A549 (cell line): Measurements from ENCODE around the gene MGRN1. TPM values are rescaled to one million over a fixed set of nuclear protein-coding genes. Genes with fewer than 3 reads are reported as not detected.
A peak's percentile ranks its signal among the peaks of the same experiment; 100 is the strongest.

Experiments used
- ATAC-seq, 2 experiments: fragments of 200-7000 bp in 1 of 2; fragments of >200 bp in 1 of 2; cut with Nextera tagmentation in 1 of 2; cut with Tn5 transposase in 1 of 2; 3 replicates each; pipeline versions ENCODE4 v1.8.0 to v1.9.1; 2018 to 2020; ENCODE audit warnings: mild to moderate bottlenecking in 1 of 2, moderate library complexity in 1 of 2
- CTCF ChIA-PET: fragments of 300-600 bp; sonication (Branson Sonifier 250); formaldehyde crosslinking; extraction: SDS; loops from one replicate; lab custom pipeline; 2021; ENCODE audit warnings: antibody characterized with exemption, inconsistent platforms; lab: Yijun Ruan, JAX
- POLR2A ChIA-PET: fragments of 350-600 bp; formaldehyde crosslinking; extraction: SDS; loops from one replicate; lab custom pipeline; 2021; ENCODE audit warnings: antibody characterized with exemption, inconsistent platforms; lab: Yijun Ruan, JAX
- DNase-seq, 2 experiments: peaks; one replicate each; pipeline versions ENCODE4 v3.0.0 to v3.0.0-alpha.2; 2011 to 2016; ENCODE audit warnings: low read depth in 1 of 2, low spot score in 1 of 2
- FAIRE-seq: peaks from 2 replicates; lab custom pipeline; 2011; peaks lifted over from hg19 to GRCh38; lab: Jason Lieb, UNC
- H3K27ac ChIP-seq, 2 experiments: fragments of >200 bp; sonication (Bioruptor Twin); formaldehyde crosslinking; 3 replicates each; pipeline ENCODE4 v1.5.1; 2016 to 2017
- H3K4me1 ChIP-seq: fragments of >200 bp; sonication (Bioruptor Twin); formaldehyde crosslinking; 3 replicates; pipeline ENCODE4 v1.6.1; 2016
- H3K4me2 ChIP-seq: fragments of >200 bp; sonication (Bioruptor Twin); formaldehyde crosslinking; 3 replicates; pipeline ENCODE4 v1.6.1; 2016
- H3K4me3 ChIP-seq: fragments of >200 bp; sonication (Bioruptor Twin); formaldehyde crosslinking; 3 replicates; pipeline ENCODE4 v1.5.1; 2016
- H3K9me3 ChIP-seq: fragments of >200 bp; sonication (Bioruptor Twin); formaldehyde crosslinking; 3 replicates; pipeline ENCODE4 v1.6.1; 2016
- CEBPB ChIP-seq, 2 experiments: fragments of >200 bp in 1 of 2; sonication (Bioruptor Twin) in 1 of 2; formaldehyde crosslinking in 1 of 2; IDR thresholded peaks; 2 replicates each; pipeline ENCODE4 v1.6.1; 2012 to 2016
- CHD2 ChIP-seq: fragments of 150-350 bp; IDR thresholded peaks from 2 replicates; pipeline ENCODE4 v1.6.1; 2014; ENCODE audit warnings: low read length; ENCODE audit not compliant: partially characterized antibody
- CTCF ChIP-seq: fragments of >200 bp; sonication (Bioruptor Twin); formaldehyde crosslinking; IDR thresholded peaks from 3 replicates; pipeline ENCODE4 v1.5.1; 2016
- EHF ChIP-seq: fragments of 250-450 bp; sonication (Bioruptor Pico); IDR thresholded peaks from 2 replicates; pipeline ENCODE4 v1.5.0; 2020; ENCODE audit warnings: mild to moderate bottlenecking
- ESRRA ChIP-seq: fragments of 150-350 bp; IDR thresholded peaks from 2 replicates; pipeline ENCODE4 v1.6.1; 2014; ENCODE audit warnings: mild to moderate bottlenecking, low read length, borderline replicate concordance
- FOSL2 ChIP-seq, 2 experiments: fragments of 450-650 bp in 1 of 2; fragments of >200 bp in 1 of 2; sonication (Bioruptor Twin) in 1 of 2; formaldehyde crosslinking; IDR thresholded peaks; 2 replicates each; pipeline versions ENCODE4 v1.5.0 to v1.6.1; 2016 to 2020; ENCODE audit warnings: mild to moderate bottlenecking in 1 of 2, moderate library complexity in 1 of 2
- FOXS1 ChIP-seq: fragments of 250-450 bp; sonication (Bioruptor Pico); IDR thresholded peaks from 2 replicates; pipeline ENCODE4 v1.5.0; 2020; ENCODE audit warnings: mild to moderate bottlenecking, moderate library complexity
- HEYL ChIP-seq: fragments of 250-450 bp; sonication (Bioruptor Pico); IDR thresholded peaks from 2 replicates; pipeline ENCODE4 v1.8.0; 2021; ENCODE audit warnings: mild to moderate bottlenecking, moderate library complexity
- HOXB5 ChIP-seq: fragments of 250-450 bp; sonication (Bioruptor Pico); IDR thresholded peaks from 2 replicates; pipeline ENCODE4 v1.5.0; 2020; ENCODE audit warnings: mild to moderate bottlenecking, moderate library complexity
- JUN ChIP-seq, 2 experiments: fragments of >200 bp; sonication (Bioruptor Twin); formaldehyde crosslinking; IDR thresholded peaks; 2 replicates in 1 of 2; 3 replicates in 1 of 2; pipeline ENCODE4 v1.6.1; 2016 to 2017
- MAX ChIP-seq: IDR thresholded peaks from 2 replicates; pipeline ENCODE4 v1.6.1; 2012
- POLR2A ChIP-seq: IDR thresholded peaks from 2 replicates; pipeline ENCODE4 v1.6.1; 2012; ENCODE audit warnings: mild to moderate bottlenecking, low read length
- RAD21 ChIP-seq, 2 experiments: fragments of >200 bp in 1 of 2; sonication (Bioruptor Twin) in 1 of 2; formaldehyde crosslinking in 1 of 2; IDR thresholded peaks in 1 of 2; conservative IDR thresholded peaks in 1 of 2; 2 replicates in 1 of 2; 3 replicates in 1 of 2; pipeline ENCODE4 v1.6.1; 2012 to 2018; ENCODE audit warnings: inconsistent platforms in 1 of 2
- RCOR1 ChIP-seq: fragments of 150-350 bp; IDR thresholded peaks from 2 replicates; pipeline ENCODE4 v1.6.1; 2014; ENCODE audit warnings: antibody characterized with exemption, low read length, low read depth
- REST ChIP-seq: fragments of 200-600 bp; sonication (generic); IDR thresholded peaks from 2 replicates; pipeline ENCODE4 v1.6.1; 2016; ENCODE audit warnings: antibody characterized with exemption, mild to moderate bottlenecking, moderate library complexity
- RFX5 ChIP-seq: fragments of 450-650 bp; IDR thresholded peaks from 2 replicates; pipeline ENCODE4 v1.7.1; 2014; ENCODE audit warnings: antibody characterized with exemption, mild to moderate bottlenecking, moderate library complexity
- ZFP36 ChIP-seq: fragments of 450-650 bp; IDR thresholded peaks from 2 replicates; pipeline ENCODE4 v1.6.1; 2014; ENCODE audit warnings: borderline replicate concordance; ENCODE audit not compliant: partially characterized antibody
- WGBS: methylation state at CpG from one replicate; pipeline ENCODE4 v1.1.6; 2017; ENCODE audit errors: missing lambda C conversion rate; 5-methylcytosine and 5-hydroxymethylcytosine counted together
- polyA plus RNA-seq, 4 experiments: library from polyadenylated mRNA; depleted of rRNA in 3 of 4; stranded (reverse); fragments of >200 nt; fragmentation: RNase III in 1 of 4; extraction: RNeasy Plus Mini Kit Qiagen cat#74134 plus additional on column Dnase treatment in 1 of 4; gene quantifications; 2 replicates in 3 of 4; 3 replicates in 1 of 4; pipeline ENCODE4 v1.2.3, GENCODE V29; 2011 to 2017
- TF ChIP-seq, protein P1 (sequence below): fragments of 250-450 bp; sonication (Bioruptor Pico); IDR thresholded peaks from 2 replicates; pipeline ENCODE4 v1.5.0; 2021; ENCODE audit warnings: mild to moderate bottlenecking, moderate library complexity, borderline replicate concordance

Gene MGRN1
- polyA plus RNA-seq, 2 of the 4 experiments (the other 2 are of a cell fraction) = 4.3 to 29.9 TPM

GRCh38 chr16:4616047-4616811, 8.4 kb upstream of the MGRN1 start (continued):
- peak; percentile 59; the same call in 1 of the 2 replicates for TF ChIP-seq EHF (CRISPR knock-in tag)
- TF ChIP-seq MAX = peak; percentile 94
- TF ChIP-seq, protein P1, sequence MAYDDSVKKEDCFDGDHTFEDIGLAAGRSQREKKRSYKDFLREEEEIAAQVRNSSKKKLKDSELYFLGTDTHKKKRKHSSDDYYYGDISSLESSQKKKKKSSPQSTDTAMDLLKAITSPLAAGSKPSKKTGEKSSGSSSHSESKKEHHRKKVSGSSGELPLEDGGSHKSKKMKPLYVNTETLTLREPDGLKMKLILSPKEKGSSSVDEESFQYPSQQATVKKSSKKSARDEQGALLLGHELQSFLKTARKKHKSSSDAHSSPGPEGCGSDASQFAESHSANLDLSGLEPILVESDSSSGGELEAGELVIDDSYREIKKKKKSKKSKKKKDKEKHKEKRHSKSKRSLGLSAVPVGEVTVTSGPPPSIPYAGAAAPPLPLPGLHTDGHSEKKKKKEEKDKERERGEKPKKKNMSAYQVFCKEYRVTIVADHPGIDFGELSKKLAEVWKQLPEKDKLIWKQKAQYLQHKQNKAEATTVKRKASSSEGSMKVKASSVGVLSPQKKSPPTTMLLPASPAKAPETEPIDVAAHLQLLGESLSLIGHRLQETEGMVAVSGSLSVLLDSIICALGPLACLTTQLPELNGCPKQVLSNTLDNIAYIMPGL (CRISPR knock-in tag) = peak; percentile 87; the same call in 1 of the 2 replicates
- no peak; the same call in 1 of the 2 replicates for TF ChIP-seq FOXS1 (CRISPR knock-in tag)
- peak; percentile 69; the same call in 1 of the 2 replicates for TF ChIP-seq HOXB5 (CRISPR knock-in tag)
- TF ChIP-seq RAD21 (conservative IDR thresholded peaks at IDR 0.05 in 1 of 2, IDR thresholded peaks at IDR 0.05 in 1 of 2) = peak in 1 of 2 experiments; percentile 21; a peak in 2 of 5 replicates
- no peak for TF ChIP-seq RFX5
- TF ChIP-seq REST = peak; percentile 90
- TF ChIP-seq CEBPB (IDR thresholded peaks at IDR 0.05) = no peak
- TF ChIP-seq FOSL2 (IDR thresholded peaks at IDR 0.05) = no peak
- TF ChIP-seq FOSL2 (CRISPR knock-in tag; IDR thresholded peaks at IDR 0.05) = peak; percentile 11; the same call in 1 of the 2 replicates
- TF ChIP-seq ESRRA = peak; percentile 88
- peak; percentile 32 to 77; a peak in 4 of 5 replicates for TF ChIP-seq JUN (IDR thresholded peaks at IDR 0.05)
- TF ChIP-seq ZFP36 = peak; percentile 87
- peak; percentile 72 for TF ChIP-seq POLR2A
- TF ChIP-seq CTCF = peak; percentile 41
- no peak for TF ChIP-seq HEYL (CRISPR knock-in tag)

DNA sequence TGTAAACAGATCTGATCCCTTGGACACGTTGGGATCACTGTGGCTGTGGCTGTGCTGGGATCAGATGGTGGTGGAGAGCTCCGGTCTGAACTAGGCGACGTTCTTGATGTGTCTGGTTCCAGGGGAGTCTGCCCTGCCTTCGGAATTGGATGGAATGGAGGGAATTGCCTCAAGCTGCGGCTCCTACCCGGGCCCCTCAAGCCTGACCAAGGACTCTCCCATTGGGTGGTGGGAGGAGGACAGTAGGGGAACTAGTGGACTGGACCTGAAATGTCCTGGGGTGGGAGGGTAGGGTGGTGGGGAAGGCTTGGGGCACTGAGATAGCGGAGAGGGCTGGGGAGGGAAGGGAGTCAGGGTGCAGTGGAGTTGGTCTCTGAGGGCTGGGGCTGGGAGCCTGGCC, 6.7 kb upstream of the MGRN1 start:
- ATAC-seq (no peak), DNase-seq (no peak), FAIRE-seq (no peak)
- H3K4me3 ChIP-seq = no peak overlapping the region
- H3K27ac ChIP-seq = peak overlapping the region in 1 of 2 experiments; percentile 88; a peak in 2 of 6 replicates
- H3K9me3 ChIP-seq = no peaks in the 10 kb centered on the region
- 92% methylated on average over 8 of the region's 8 CpGs for WGBS
- CTCF ChIA-PET = interaction anchor here (1.0 to 3.6 kb wide), 5 partner anchors 9 to 111 kb away, joined by 3 to 13 read pairs (median 4); no protein-coding TSS in a partner anchor
- POLR2A ChIA-PET = no interaction called here
- peaks cover 35% of the 10 kb centered on the region for H3K4me1 ChIP-seq
- TF ChIP-seq RCOR1 = no peak
- TF ChIP-seq CHD2 = no peak
- H3K4me2 ChIP-seq = peak overlapping the region; percentile 79
